ENCODE data around the gene LPP.

LPP gene

DNA sequence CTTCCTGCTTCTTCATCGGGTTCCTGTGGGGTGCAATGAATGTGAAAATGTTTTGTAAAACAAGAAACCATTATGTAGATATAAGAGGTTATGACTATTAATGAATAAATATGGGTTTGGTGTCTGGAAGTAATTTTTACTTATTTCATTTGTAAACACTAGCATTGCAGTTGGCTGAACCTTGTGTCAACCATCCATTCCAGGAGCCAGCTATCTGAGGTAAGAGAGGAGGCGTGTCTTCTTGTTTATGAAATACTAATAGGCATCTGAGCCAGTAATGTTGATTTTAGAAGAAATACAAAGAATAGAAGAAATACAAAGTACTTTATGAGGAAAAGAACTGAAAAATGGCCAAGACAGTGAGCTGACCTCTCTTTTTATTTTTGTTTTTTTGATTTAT, 187.5 kb downstream of the LPP start:
- no peak for DNase-seq

DNA sequence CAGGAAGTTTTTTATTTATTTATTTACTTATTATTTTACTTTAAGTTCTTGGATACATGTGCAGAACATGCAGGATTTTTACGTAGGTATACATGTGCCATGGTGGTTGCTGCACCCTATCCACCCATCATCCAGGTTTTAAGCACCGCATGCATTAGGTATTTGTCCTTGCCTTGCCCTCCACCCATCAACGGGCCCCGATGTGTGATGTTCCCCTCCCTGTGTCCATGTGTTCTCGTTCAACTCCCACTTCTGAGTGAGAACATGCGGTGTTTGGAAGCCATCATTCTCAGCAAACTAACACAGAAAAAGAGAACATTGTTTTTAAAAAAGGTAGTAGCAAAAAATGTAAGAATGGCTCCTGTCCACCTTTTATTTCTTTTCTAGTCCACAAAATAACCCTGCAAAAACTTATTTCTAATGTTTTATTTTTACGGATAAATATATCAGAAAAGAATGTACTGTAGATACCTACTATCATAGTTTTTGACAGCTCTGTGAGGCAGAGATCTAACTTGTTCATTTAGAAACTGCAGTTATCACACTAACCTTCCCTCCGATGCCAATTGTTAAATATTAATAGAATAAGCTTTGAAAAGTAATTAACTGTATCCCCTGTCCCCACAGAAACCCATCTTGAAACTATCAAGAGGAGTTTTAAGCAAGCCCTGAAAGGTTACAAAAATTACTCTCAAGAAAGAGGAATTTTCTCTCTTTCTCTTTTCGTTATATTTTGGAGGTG, 189.2 kb downstream of the LPP start:
- no peak for DNase-seq

DNA sequence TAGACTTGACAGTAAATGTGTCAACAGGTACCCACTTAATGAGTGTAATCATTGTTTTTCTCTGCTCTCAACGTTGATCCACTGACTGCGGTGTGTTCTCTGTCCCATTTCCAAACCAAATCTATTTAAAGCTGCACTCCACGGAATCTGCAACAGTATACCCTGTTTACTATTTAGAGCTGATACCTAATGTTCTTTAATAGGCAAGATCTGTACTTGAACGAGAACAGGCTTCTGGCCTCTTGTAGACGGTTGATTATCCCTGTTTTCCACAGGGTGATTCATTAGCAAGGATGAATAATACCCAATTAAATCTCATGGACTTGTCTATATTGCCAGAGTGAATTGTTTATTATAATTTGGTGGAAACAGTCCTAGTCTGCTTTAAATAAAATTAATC, 189.9 kb downstream of the LPP start:
- no peak for DNase-seq

DNA sequence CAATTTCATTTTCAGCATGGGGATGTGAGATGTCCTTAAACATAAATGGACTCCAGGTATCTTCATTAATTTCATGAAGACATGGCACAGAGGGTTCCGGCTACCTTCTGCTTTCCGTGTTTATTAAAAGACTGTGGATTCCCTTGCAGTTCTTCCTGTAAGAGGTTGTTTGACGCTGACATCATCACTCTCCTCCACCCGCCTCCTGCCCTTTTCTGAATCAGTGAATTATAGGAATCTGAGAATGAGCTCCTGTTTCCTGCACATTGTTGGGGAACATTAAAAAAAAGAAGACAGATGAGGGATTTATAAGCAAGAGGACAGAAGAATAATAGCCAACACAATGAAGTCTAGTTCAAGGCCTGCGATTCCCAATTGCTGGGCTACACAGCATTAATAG, 191.3 kb downstream of the LPP start:
- no peak for DNase-seq

DNA sequence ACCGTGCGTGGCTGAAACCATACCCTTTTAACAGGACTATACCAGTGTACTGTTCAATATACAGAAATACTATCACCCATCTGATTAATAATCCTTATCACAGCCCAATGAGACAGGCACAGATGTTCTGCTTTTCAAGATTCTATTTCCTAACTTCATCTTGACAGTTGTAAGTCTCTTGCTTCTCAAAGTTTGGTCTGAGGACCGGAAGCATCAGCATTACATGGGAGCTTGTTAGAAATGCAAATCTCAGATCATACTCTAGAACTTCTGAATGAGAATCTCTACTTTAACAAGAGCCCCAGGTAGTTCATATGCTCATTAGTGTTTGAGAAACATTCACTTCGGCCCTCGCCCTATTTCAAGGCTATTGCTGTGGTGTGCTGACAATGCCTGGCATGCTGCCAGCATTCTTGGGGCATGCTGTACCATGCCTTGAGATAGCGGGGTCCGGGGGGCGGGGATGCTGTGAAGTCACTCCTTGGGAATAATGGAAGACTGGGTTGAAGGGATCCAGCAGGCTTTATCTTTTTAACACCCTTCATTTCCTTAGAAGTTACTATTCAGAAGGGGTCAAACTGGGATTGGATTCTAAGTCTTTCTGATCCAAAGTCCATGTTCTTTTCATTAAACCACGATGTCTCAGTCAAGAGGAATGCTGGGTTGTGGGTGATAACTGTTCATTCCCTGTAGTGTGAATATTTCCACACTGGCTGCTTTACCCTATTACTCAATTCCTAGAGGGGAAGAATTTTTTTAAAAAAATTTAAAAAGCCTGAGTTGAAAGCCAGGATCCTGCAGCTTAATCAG, 194.7 kb downstream of the LPP start:
- no peak for DNase-seq

DNA sequence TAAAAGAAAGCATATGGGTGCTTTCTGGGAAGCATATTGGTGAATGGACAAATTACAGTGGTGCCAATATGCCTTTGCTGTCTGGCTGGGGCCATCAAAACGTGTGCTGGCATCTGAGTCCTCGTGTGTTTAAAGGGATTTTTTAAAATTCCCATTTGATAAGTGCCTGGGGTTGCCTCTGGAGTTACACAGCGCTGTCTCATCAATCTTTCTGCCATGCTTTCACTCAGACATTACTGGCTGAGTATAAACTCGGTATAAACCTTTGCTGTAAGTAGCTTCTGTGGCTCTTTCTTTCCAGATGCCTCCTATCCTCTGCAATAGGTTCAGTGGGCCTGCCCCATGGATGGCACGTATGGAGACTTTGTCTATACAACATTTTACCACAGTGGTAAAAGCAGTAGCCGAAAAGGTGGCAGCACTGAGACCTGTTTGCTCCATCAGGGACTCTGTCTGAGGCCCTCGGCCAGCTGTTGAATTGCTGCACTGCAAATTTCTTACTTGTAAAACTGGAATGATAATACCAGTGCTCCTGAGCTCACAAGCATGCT, 195.5 kb downstream of the LPP start:
- no peak for DNase-seq

DNA sequence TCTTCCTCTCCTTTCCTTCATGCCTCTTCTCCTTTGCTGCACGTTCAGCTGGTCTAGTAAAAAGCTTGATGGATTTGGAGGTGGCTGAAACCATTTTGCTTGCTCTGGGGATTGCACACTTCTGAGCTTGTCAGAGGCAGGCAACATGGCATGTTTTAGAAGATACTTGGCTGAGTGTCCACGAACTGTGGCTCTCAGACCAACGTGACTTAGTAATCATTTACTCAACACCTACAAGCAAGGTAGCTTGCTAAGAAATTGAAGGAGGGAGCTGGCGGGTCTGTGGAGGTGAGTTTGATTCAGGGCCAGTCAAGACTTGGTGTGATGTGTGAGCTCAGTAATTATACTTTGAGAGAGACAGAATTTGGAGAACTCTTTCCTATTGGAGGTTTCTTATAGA, 196.0 kb downstream of the LPP start:
- DNase-seq, result no peak

DNA sequence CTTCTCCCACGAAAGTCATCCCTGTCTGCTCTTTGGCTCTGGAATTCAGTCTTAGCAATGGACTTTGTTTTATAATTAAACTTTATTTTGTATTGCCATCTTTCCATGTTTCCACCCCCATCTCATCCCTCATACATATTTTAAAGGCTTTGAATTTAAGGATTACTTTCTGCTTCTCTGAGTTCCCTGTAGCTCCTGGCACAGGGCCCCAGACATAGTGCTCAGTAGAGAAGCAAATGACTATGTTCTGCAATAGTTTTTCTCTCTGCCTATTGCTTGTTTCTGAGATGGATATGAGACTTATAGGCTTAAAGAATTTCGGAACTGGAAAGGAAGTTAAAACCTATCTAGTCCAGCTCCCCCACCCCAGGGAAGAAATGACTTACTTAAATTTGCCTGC, 197.0 kb downstream of the LPP start:
- DNase-seq, result no peak

DNA sequence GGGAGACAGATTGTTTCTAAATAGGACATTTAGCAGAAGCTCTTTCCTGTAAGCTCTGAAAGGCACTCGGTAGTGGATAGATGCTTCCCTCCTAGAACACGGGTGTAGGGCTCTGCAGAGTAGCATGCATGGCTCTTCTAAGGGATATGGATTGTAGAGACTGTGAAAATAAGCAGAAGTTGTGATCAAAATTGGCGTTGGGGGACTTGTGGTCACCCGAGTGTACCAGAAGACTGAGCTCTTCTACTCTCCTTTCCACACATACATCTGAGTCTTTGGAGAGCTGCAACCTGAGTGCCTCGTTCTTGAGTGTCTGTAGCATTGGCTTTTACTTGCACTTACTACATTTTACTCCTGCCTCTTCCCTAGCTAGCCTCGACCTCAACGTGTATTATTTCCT, 197.7 kb downstream of the LPP start:
- DNase-seq, result no peak

DNA sequence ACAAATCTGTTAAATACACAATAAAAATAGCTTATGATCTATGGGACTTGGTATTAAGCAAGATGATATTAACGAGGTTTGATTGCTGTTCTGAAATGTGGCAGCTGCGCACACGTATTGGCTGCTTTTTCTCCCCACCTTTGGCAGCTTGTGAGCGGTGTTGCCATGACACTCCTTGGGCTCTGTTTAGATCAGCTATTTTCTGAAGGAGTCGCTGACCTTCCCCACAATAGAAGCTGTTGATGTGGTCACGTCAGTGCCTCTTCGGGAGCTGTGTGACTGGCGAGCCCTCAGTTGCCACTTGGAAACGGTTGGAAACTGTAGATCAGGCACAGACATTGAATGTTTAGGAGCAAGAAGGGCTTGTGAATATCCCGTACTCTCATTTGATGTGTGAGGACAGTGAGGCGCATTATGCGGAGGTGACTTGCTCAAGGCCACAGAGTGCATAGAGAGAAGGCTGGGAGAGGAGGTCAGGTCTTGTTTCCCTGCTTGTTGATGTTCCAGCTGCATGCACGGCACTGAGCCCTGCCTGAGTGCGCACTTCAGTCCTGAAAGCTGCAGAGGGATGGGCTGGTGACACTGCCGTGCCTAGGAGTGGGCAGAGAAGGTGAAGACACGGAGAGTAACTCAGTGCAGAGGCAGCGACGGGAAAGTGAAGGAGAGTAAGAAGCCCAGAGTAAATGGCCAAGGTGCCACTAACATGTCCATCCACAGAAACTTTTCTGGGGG, 198.4 kb downstream of the LPP start:
- DNase-seq, result no peak

DNA sequence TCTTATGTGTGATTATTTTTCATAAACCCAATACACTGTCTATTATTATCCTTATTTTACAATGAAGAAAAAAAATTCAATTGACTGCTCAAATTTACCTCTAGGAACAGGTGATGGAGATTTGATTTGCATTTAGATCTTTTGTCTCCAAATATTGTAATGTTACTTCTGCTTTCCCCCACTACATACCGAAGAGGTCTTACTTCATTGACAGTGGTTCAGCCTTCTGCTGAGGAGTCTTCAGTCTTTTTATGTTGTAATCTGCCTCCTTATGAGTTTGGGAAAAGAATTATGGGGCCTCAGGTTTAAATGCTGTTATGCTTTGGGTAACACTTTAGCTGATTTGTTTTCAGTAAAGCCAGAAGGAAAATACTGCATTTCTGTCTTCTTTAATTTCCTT, 199.5 kb downstream of the LPP start:
- no peak for DNase-seq

DNA sequence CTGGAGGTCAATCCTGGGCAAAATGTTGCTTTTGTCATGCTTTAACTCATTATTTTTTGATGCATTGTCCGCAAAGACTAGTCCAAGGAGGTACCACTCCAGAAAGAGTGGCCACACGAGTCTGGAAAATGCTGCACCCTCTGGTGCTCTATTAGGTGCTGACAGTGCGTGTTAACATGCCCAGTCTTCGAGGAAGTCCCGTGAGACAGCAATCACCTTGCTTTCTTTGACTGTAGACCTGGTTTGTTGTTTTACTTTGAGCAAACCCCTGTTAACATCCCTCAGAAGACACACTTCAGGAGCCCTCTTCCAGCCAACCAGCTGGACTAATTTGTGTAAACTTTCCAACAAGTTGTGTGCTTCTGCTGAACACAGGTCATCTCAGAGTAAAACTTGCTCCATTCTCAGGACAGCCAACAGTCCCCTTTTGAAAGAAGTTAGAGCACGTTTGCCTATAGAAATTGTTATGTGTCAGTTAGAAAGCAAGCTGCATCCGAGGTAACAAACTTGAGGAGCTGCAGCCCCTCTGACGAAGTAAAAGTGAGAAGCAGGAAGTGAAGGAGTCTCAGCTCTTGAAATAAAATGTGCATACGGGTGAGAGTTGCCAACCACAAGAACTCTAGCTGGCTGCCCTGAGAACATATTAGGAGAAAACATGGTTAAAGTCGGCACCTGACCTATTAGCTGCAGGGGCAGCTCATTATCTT, 205.0 kb downstream of the LPP start:
- no peak for DNase-seq

DNA sequence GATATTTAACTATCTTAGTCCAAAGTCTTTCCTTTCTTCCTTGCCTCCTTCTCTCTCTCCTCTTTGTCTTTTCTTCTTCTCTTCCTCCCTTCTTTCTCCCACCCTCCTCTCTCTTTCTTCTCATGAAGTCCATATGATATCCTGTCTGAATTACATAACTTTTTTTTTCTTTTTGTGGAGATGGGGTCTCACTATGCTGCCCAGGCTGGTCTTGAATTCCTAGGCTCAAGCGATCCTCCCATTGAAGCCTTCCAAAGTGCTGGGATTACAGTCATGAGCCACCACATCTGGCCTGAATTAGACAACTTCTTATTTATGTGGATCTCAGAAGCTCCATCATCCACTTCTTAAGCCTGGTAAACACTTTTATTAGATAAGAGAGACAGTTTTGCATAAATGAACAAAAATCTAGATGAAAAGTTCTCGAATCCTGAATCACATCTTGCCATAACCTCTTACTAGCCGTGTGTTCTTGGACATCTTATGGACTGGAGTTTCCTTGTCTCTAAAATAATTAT, 206.5 kb downstream of the LPP start:
- no peak for DNase-seq

DNA sequence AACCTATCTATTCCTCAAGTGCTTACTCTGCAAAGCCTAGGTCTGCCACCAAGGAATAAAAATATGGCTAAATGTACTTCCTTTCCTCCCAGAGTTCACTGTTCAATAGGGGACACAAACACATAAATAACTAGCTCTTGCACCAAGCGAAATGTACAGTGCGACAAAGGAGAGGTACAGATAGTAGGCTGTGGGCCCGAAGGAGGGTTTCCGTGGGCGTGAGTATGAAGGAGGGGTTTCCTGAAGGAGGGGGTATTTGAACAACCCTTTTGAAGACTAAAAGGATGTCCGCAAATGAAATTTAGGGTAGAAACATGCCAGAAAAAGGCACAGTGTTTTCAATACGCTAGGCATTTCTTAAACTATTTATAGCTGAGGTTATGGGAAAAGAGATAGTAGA, 207.9 kb downstream of the LPP start:
- DNase-seq, result no peak

DNA sequence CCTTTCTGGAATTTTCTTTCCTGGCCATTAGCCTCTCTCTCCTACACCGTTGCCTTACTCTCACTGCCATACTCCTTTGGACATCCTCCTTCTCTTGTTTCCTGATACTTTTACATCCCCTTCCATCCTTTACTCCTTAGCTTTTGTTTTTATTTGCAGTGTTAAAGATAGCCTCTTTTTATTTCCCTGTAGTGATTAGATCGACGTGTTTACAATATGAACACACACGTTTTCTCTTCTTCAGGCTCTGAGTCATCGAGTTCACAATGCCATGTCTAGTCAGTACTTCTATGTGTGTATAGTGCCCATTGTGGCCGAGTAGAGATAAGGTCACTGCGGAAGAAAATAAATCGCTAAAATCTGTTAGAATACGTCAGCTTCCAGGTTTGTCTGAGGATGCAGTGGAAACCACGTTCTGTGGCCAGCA, 208.5 kb downstream of the LPP start:
- DNase-seq, result no peak

DNA sequence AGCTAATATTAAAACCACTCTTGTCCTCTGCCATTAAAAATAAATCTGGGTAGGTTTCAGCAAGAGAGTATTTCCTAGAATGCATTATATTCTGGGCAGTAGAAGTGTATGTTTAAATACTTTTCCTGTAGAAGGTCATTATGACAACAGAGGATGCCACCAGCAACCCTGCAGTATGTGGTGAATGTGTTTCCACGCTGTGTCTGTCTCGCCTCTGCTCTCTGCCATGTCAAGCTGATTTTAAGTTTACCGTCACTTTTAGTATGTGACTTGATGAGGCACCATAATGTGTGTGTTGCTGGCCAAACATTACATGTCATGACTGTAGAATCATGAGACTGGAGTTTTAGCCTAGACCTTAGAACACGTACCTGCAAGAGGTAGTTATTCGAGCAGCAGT, 211.2 kb downstream of the LPP start:
- no peak for DNase-seq

DNA sequence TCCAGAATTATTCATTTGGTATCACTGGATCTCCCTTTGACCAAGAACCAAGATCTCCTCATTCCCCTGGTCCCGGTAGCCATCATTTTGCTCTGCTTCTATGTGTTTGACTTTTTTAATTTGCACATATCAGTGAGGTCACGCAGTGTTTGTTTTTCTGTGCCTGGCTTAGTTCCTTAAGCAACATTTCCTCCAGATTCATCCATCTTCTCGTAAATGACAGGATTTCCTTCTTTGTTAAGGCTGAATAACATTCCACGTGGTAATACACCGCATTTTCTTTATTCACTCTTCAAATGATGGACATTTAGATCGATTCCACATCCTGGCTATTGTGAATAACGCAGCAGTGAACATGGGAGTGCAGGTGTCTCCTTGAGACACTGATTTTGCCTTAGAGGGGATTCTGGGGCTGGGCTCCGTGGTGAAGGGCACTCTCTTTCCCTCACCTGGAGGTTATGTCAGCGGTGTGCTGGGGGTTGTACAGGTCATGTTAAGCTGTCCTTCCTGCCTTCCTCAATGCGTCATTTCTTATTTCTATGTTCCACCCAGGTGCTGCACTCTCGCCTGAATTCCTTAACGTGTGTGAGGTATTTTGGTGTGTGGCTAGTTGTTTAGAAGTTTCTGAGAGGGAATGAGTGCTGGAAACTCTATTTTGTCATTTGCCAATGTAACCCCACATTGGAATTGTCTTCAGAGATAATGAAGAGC, 212.2 kb downstream of the LPP start:
- no peak for DNase-seq

DNA sequence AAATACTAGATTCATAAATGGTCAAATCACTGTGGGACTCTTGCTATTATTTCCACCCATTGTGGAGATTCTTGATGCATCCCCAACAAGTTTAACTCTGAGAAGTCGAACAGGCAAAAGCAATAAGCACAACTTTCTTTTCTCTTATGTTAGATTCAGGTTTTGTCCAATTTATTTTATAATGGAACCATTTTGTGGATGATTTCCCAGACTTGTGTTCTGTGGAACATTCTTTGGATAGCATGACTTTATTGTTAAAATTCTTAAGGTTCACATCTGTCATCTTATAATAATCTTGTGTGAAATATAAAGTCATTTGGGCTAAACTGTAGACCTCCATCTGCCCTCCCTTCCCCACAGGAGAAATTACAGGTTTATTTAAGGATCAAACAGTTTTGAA, 213.7 kb downstream of the LPP start:
- DNase-seq, result no peak

DNA sequence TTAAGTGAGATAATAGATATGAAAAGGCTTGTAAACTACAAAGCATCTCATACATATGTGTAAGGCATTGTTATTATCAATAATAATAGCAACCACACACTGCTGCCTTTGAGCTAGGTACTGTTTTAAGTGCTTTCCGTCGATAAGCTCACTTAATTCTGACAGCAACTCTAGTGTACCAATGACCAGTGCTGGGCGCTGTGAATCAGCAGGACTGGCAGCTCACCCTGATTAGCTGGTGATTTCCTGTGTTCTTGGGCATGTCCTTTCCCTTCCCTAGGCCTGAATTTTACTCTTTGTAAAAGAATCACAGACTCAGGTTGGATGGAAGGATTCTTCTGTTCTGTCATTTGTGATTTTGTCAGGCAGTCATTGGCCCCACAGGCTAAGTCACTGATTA, 215.6 kb downstream of the LPP start:
- no peak for DNase-seq

DNA sequence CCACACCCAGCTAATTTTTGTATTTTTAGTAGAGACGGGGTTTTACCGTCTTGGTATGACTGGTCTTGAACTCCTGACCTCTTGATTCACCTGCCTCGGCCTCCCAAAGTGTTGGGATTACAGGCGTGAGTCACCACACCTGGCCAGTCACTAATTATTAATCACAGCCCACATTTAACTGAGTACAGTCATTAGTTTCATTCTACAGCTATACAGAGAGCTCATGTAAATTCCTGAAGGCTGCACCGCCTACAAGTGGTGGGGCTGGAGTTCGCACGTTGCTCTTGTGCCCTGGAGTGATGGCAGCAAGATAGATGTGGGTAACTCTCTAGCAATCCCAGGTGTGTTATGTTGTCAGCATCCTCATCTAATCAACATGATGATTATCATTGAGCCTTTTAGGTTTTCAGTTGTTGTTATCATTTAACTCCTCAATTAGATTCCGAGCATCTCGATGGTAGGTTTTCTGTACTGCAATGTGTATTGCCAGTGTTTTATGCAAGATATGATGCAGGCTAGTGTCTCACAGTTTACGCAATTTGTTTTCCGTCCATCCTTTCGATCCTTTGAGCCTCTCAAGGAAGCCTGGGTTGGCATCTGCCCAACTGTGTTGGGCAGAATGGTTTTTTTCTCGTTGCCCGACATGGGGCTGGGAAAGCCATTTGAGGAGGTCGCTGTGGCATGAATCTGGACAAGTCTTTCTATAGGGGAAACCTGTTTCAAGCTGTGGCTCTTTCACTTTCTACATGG, 216.3 kb downstream of the LPP start:
- DNase-seq, result no peak

DNA sequence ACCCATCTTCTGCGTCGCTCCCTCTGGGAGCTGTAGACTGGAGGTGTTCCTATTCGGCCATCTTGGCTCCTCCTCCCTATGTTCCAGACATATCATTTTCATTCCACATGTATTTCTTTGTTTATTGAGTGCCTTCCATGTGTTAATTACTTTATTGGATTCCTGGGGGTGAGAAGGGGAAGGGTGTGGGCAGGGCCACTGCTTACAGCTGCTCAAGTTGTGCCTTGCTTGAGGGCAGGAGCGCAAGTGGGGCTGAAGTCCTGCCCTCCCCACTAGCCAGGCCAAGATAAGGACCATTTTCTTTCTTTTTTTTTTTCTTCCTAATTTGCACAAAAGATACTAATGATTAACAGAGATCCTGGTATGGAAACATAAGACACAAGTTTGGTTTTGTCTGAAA, 224.8 kb downstream of the LPP start:
- no peak for DNase-seq
